CD4-positive, alpha-beta T cell (primary cell): Measurements from ENCODE around the gene MED13. TPM values are rescaled to one million over a fixed set of nuclear protein-coding genes. Genes with fewer than 3 reads are reported as not detected.

Experiments
- ATAC-seq: fragments of 200-7000 bp; cut with Tn5 transposase; one replicate; pipeline ENCODE4 v1.10.0; 2022; ENCODE audit warnings: mild to moderate bottlenecking; ENCODE audit not compliant: poor library complexity
- CTCF ChIA-PET: fragments of 350-600 bp; sonication (Branson Sonifier 250); formaldehyde crosslinking; loops from one replicate; lab custom pipeline; 2021; ENCODE audit warnings: antibody characterized with exemption, inconsistent platforms; lab: Charles Lee
- POLR2A ChIA-PET: fragments of 350-600 bp; sonication (Branson Sonifier 250); formaldehyde crosslinking; loops from one replicate; lab custom pipeline; 2021; ENCODE audit warnings: antibody characterized with exemption, inconsistent platforms; lab: Charles Lee
- DNase-seq, 14 experiments: peaks; one replicate each; pipeline ENCODE4 v3.0.0-alpha.2; 2013 to 2020; ENCODE audit warnings: mixed read lengths in 2 of 14
- H3K27ac ChIP-seq, 2 donors: one replicate each; pipeline versions ENCODE4 v1.5.1 to v1.7.0; 2013; ENCODE audit warnings: low read length in 2 of 2, low read depth in 1 of 2, mild to moderate bottlenecking in 1 of 2
- H3K27me3 ChIP-seq, 2 experiments: 1 replicate in 1 of 2; 2 replicates in 1 of 2; pipeline versions ENCODE4 v1.6.1 to v1.7.0; 2013; ENCODE audit warnings: low read length in 2 of 2, control low read depth in 1 of 2, mild to moderate bottlenecking in 1 of 2, moderate library complexity in 1 of 2; ENCODE audit not compliant: insufficient read depth in 2 of 2, control insufficient read depth in 1 of 2
- H3K36me3 ChIP-seq: one replicate; pipeline ENCODE4 v1.6.1; 2013; ENCODE audit warnings: low read length, control low read depth; ENCODE audit not compliant: insufficient read depth
- H3K4me1 ChIP-seq: one replicate; pipeline ENCODE4 v1.6.1; 2013; ENCODE audit warnings: low read length, control low read depth; ENCODE audit not compliant: insufficient read depth
- H3K4me3 ChIP-seq: one replicate; pipeline ENCODE4 v1.5.1; 2013; ENCODE audit warnings: mild to moderate bottlenecking, low read length, moderate library complexity
- H3K9me3 ChIP-seq, 2 experiments: 1 replicate in 1 of 2; 2 replicates in 1 of 2; pipeline versions ENCODE4 v1.6.1 to v1.7.0; 2013; ENCODE audit warnings: low read length in 2 of 2, mild to moderate bottlenecking in 2 of 2, control low read depth in 1 of 2, moderate library complexity in 1 of 2; ENCODE audit not compliant: control insufficient read depth in 1 of 2, insufficient read depth in 1 of 2
- H3K27ac Mint-ChIP-seq: one replicate; pipeline ENCODE4 v1.8.0; 2020; ENCODE audit warnings: mixed read lengths
- H3K27me3 Mint-ChIP-seq: one replicate; pipeline ENCODE4 v1.8.0; 2021; ENCODE audit warnings: mixed read lengths
- H3K36me3 Mint-ChIP-seq: one replicate; pipeline ENCODE4 v1.8.0; 2021; ENCODE audit warnings: low read depth, mixed read lengths
- H3K4me1 Mint-ChIP-seq: one replicate; pipeline ENCODE4 v1.8.0; 2021; ENCODE audit warnings: low read depth, mixed read lengths
- H3K4me3 Mint-ChIP-seq: one replicate; pipeline ENCODE4 v1.8.0; 2020; ENCODE audit warnings: mild to moderate bottlenecking, mixed read lengths
- H3K9me3 Mint-ChIP-seq: one replicate; pipeline ENCODE4 v1.8.0; 2020; ENCODE audit warnings: mixed read lengths
- intact Hi-C, 2 experiments: fragments of 100-400 bp; cut with DNase I in 1 of 2; cut with micrococcal nuclease in 1 of 2; formaldehyde crosslinking; loops; one replicate each; pipeline versions ENCODE4 v1.15.1 to v1.9.0; 2023 to 2025; cut with DNase I, micrococcal nuclease
- total RNA-seq, 174 experiments: library from RNA in 2 of 174; stranded (reverse) in 2 of 174; gene quantifications; one replicate each; pipeline ENCODE4 v1.2.3 and lab custom pipeline; 2021 to 2026
- TF ChIP-seq, protein P1 (sequence below): fragments of 200-600 bp; IDR thresholded peaks from one replicate; pipeline ENCODE4 v1.8.0; 2022; ENCODE audit warnings: antibody characterized with exemption, mild to moderate bottlenecking

Gene MED13
- total RNA-seq, 2 experiments from 2014 or later: 75.7 to 85.8 TPM

DNA sequence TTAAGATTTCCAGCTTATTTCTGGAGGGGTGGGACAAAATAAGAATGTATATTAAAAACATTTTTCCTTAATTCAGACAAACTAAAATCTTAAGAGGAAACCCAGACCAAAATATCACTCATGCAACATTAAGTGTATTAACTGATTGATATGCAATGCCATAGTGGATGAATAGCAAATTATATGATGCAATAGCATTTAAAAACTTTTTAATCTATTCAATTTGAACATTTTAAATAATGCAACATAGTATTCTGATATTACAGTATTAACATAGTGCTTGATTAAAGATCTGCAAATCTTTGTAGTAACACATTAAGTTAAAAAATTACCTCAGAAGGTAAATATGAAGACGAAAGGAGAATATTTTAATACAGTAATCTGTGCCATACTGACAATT is 122.0 kb downstream of the MED13 start:
- no peaks in the 10 kb centered on the region for H3K27me3 ChIP-seq
- H3K4me1 Mint-ChIP-seq: no peaks in the 10 kb centered on the region
- H3K9me3 ChIP-seq: no peaks in the 10 kb centered on the region
- DNase-seq (no peak), ATAC-seq (no peak)
- no peaks in the 10 kb centered on the region for H3K4me1 ChIP-seq
- TF ChIP-seq, protein P1, sequence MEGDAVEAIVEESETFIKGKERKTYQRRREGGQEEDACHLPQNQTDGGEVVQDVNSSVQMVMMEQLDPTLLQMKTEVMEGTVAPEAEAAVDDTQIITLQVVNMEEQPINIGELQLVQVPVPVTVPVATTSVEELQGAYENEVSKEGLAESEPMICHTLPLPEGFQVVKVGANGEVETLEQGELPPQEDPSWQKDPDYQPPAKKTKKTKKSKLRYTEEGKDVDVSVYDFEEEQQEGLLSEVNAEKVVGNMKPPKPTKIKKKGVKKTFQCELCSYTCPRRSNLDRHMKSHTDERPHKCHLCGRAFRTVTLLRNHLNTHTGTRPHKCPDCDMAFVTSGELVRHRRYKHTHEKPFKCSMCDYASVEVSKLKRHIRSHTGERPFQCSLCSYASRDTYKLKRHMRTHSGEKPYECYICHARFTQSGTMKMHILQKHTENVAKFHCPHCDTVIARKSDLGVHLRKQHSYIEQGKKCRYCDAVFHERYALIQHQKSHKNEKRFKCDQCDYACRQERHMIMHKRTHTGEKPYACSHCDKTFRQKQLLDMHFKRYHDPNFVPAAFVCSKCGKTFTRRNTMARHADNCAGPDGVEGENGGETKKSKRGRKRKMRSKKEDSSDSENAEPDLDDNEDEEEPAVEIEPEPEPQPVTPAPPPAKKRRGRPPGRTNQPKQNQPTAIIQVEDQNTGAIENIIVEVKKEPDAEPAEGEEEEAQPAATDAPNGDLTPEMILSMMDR: no peak
- peaks cover 31% of the 10 kb centered on the region for H3K36me3 ChIP-seq
- no peak overlapping the region for H3K27ac Mint-ChIP-seq
- no peak overlapping the region for H3K4me3 ChIP-seq
- POLR2A ChIA-PET: interaction anchor here (1.6 kb wide), 1 partner anchor 79 kb away, joined by 4 read pairs; the partner anchor contains the start of gene BRIP1
- intact Hi-C loops: no loop called here
- CTCF ChIA-PET: no interaction called here
- H3K27ac ChIP-seq: no peak overlapping the region
- H3K36me3 Mint-ChIP-seq: peaks cover 49% of the 10 kb centered on the region
- no peaks in the 10 kb centered on the region for H3K9me3 Mint-ChIP-seq
- H3K4me3 Mint-ChIP-seq: no peak overlapping the region
- no peaks in the 10 kb centered on the region for H3K27me3 Mint-ChIP-seq

DNA sequence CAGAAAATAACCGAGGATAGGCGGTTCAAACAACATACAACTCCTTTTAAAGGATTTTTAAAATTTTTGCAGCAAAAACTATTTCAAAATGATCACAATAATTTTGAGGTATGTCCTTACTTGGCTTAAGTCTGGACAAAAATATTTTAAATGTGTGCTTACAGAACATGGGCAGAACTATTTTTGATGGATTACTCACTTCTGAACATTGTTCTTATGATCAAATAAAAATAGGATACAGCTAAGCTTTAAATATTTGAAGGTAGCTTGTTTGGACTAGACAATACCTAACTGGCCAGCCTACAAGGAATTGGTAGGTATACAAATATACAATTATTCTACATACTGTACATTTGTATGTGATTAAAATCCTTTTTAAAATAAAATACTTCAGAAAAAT is 123.0 kb downstream of the MED13 start:
- no peak overlapping the region for H3K4me3 ChIP-seq
- H3K9me3 Mint-ChIP-seq: no peaks in the 10 kb centered on the region
- no peaks in the 10 kb centered on the region for H3K27me3 ChIP-seq
- H3K27ac Mint-ChIP-seq: no peak overlapping the region
- H3K36me3 Mint-ChIP-seq: peaks cover 40% of the 10 kb centered on the region
- ATAC-seq (no peak), DNase-seq (no peak)
- intact Hi-C loops: no loop called here
- no peak overlapping the region for H3K27ac ChIP-seq
- no peaks in the 10 kb centered on the region for H3K4me1 ChIP-seq
- ChIA-PET CTCF (interaction anchor here (0.9 kb wide), 1 partner anchor 14 kb away, joined by 3 read pairs; no protein-coding TSS in a partner anchor), POLR2A (interaction anchor here (0.5 to 1.6 kb wide), 2 partner anchors 78 to 220 kb away, joined by 3 to 4 read pairs; partner anchors contain the start of gene BRIP1)
- no peaks in the 10 kb centered on the region for H3K4me1 Mint-ChIP-seq
- no peaks in the 10 kb centered on the region for H3K9me3 ChIP-seq
- no peaks in the 10 kb centered on the region for H3K27me3 Mint-ChIP-seq
- peaks cover 22% of the 10 kb centered on the region for H3K36me3 ChIP-seq
- no peak overlapping the region for H3K4me3 Mint-ChIP-seq
- TF ChIP-seq, protein P1: no peak

DNA sequence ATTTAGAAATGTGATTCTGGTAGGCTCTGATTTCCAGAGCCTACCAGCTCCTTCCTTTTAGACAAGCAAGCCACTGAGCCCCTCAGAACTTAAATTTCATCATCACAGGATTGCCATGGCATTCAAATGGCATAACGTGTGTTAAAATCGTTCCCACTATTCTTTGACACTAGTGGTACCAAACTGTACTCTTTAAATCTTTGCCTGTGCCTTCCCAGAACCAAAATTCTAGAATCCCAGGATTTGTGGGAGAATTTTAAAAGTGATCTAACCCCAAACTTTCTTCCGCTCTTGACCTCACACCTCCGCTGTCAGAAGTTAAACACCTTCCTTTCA is 137.0 kb downstream of the MED13 start:
- no peaks in the 10 kb centered on the region for H3K27me3 ChIP-seq
- DNase-seq (no peak), ATAC-seq (no peak)
- no peaks in the 10 kb centered on the region for H3K9me3 Mint-ChIP-seq
- peaks cover 43% of the 10 kb centered on the region for H3K36me3 Mint-ChIP-seq
- POLR2A ChIA-PET: interaction anchor here (0.8 to 2.2 kb wide), 2 partner anchors 65 to 132 kb away, joined by 3 to 7 read pairs; partner anchors contain the start of gene BRIP1
- H3K36me3 ChIP-seq: peaks cover 15% of the 10 kb centered on the region
- intact Hi-C loops: loop anchor here in 1 of 2 experiments (10.0 kb wide), 2 partner anchors 513 to 1037 kb away; partner anchors contain the start of gene TANC2
- TF ChIP-seq, protein P1: no peak
- H3K4me3 Mint-ChIP-seq: peak overlapping the region; percentile 94
- CTCF ChIA-PET: interaction anchor here (1.1 kb wide), 1 partner anchor 14 kb away, joined by 3 read pairs; no protein-coding TSS in a partner anchor
- H3K27ac ChIP-seq: peak overlapping the region in 1 of 2 donors; percentile 68
- H3K4me1 ChIP-seq: peaks cover 18% of the 10 kb centered on the region
- H3K4me1 Mint-ChIP-seq: peaks cover 27% of the 10 kb centered on the region
- H3K9me3 ChIP-seq: no peaks in the 10 kb centered on the region
- H3K27me3 Mint-ChIP-seq: peaks cover 6% of the 10 kb centered on the region
- peak overlapping the region; percentile 62 for H3K4me3 ChIP-seq
- H3K27ac Mint-ChIP-seq: peak overlapping the region; percentile 93
